ENCODE results near the gene EIF2S2. TPM values are rescaled to one million over a fixed set of nuclear protein-coding genes. Genes with fewer than 3 reads are reported as not detected.
A peak's percentile ranks its signal among the peaks of the same experiment; 100 is the strongest.

EIF2S2 gene
- total and polyA plus RNA-seq, 2 donors (not counting 1 experiment from before 2014, with no cell fraction given) = 11.3 to 26.4 TPM

GRCh38 chr20:34098570-34098969 lies 13.5 kb downstream of the EIF2S2 start:
- H3K79me2 ChIP-seq (ENCODE audit: control insufficient read depth, insufficient read depth, low read length) = peaks cover 22% of the 10 kb centered on the region
- H3K4me3 Mint-ChIP-seq = no peak overlapping the region
- peaks cover 10 to 83% of the 10 kb centered on the region in 2 experiments for H3K36me3 ChIP-seq (replicated peaks in 1 of 2; ENCODE audit: control extremely low read depth in 1 of 2, control insufficient read depth in 1 of 2, extremely low read depth in 1 of 2, insufficient read depth in 2 of 2, low read length in 1 of 2)
- H3K4me1 ChIP-seq (ENCODE audit: control insufficient read depth in 2 of 2, insufficient read depth in 2 of 2, low read length in 2 of 2) = no peaks in the 10 kb centered on the region
- no peak overlapping the region for H3K9ac ChIP-seq (ENCODE audit: low read length)
- no peaks in the 10 kb centered on the region for H3K27me3 Mint-ChIP-seq
- ChIA-PET POLR2A (no interaction called here), CTCF (no interaction called here)
- DNase-seq (no peak), ATAC-seq (ENCODE audit: low read depth) (no peak)
- H3K27ac Mint-ChIP-seq = no peak overlapping the region
- no peaks in the 10 kb centered on the region for H3K4me1 Mint-ChIP-seq
- WGBS (ENCODE audit: insufficient coverage) = 100% methylated on average over 1 of the region's 3 CpGs
- H3K9me3 ChIP-seq (ENCODE audit: control extremely low read depth in 1 of 3, control insufficient read depth in 2 of 3, insufficient read depth in 1 of 3, low read length in 2 of 3) = no peaks in the 10 kb centered on the region
- TF ChIP-seq EZH2 (IDR thresholded peaks at IDR 0.05; ENCODE audit: borderline replicate concordance, insufficient read depth, low read depth, low read length, poor library complexity, severe bottlenecking) = no peak
- TF ChIP-seq, protein P1, sequence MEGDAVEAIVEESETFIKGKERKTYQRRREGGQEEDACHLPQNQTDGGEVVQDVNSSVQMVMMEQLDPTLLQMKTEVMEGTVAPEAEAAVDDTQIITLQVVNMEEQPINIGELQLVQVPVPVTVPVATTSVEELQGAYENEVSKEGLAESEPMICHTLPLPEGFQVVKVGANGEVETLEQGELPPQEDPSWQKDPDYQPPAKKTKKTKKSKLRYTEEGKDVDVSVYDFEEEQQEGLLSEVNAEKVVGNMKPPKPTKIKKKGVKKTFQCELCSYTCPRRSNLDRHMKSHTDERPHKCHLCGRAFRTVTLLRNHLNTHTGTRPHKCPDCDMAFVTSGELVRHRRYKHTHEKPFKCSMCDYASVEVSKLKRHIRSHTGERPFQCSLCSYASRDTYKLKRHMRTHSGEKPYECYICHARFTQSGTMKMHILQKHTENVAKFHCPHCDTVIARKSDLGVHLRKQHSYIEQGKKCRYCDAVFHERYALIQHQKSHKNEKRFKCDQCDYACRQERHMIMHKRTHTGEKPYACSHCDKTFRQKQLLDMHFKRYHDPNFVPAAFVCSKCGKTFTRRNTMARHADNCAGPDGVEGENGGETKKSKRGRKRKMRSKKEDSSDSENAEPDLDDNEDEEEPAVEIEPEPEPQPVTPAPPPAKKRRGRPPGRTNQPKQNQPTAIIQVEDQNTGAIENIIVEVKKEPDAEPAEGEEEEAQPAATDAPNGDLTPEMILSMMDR (IDR thresholded peaks at IDR 0.05) = no peak
- H3K27ac ChIP-seq (ENCODE audit: low read length in 2 of 2) = no peak overlapping the region
- H2AFZ ChIP-seq (ENCODE audit: insufficient read depth, low read depth, low read length, poor library complexity, severe bottlenecking) = no peak overlapping the region
- no peaks in the 10 kb centered on the region for H3K9me3 Mint-ChIP-seq (ENCODE audit: insufficient read depth)
- no peaks in the 10 kb centered on the region for H3K27me3 ChIP-seq (replicated peaks in 1 of 4; ENCODE audit: control extremely low read depth in 1 of 4, control insufficient read depth in 3 of 4, insufficient read depth in 4 of 4, low read length in 3 of 4)
- no peak overlapping the region for H3K4me2 ChIP-seq (replicated peaks; ENCODE audit: low read depth, low read length, poor library complexity, severe bottlenecking)
- peaks cover 33% of the 10 kb centered on the region for H4K20me1 ChIP-seq (ENCODE audit: control insufficient read depth, insufficient read depth, low read length, poor library complexity, severe bottlenecking)
- H3K4me3 ChIP-seq (ENCODE audit: control extremely low read depth in 1 of 5, extremely low read depth in 1 of 5, insufficient read depth in 1 of 5, low read depth in 2 of 5, low read length in 4 of 5) = no peak overlapping the region
- intact Hi-C loops (cut with micrococcal nuclease) = no loop called here

- H3K9me3 Mint-ChIP-seq (ENCODE audit: insufficient read depth) = no peaks in the 10 kb centered on the region
- intact Hi-C loops (cut with micrococcal nuclease) = no loop called here
Measured at GRCh38 chr20:34096699-34097444, 15.2 kb downstream of the EIF2S2 start.

More at GRCh38 chr20:34096699-34097444, 15.2 kb downstream of the EIF2S2 start:
- H3K4me3 ChIP-seq (ENCODE audit: control extremely low read depth in 1 of 5, extremely low read depth in 1 of 5, insufficient read depth in 1 of 5, low read depth in 2 of 5, low read length in 4 of 5) = no peak overlapping the region
- ATAC-seq (ENCODE audit: low read depth) (no peak), DNase-seq (no peak)
- 90% methylated on average over 5 of the region's 9 CpGs for WGBS (ENCODE audit: insufficient coverage)
- ChIA-PET CTCF (no interaction called here), POLR2A (no interaction called here)
- Mint-ChIP-seq H3K27ac (peak overlapping the region; percentile 20), H3K27me3 (no peaks in the 10 kb centered on the region), H3K4me1 (no peaks in the 10 kb centered on the region), H3K4me3 (no peak overlapping the region)
- peaks cover 8% of the 10 kb centered on the region for H3K79me2 ChIP-seq (ENCODE audit: control insufficient read depth, insufficient read depth, low read length)
- H3K4me2 ChIP-seq (replicated peaks; ENCODE audit: low read depth, low read length, poor library complexity, severe bottlenecking) = no peak overlapping the region
- H3K27ac ChIP-seq (ENCODE audit: low read length in 2 of 2) = no peak overlapping the region
- H3K9me3 ChIP-seq (ENCODE audit: control extremely low read depth in 1 of 3, control insufficient read depth in 2 of 3, insufficient read depth in 1 of 3, low read length in 2 of 3) = no peaks in the 10 kb centered on the region
- no peak overlapping the region for H2AFZ ChIP-seq (ENCODE audit: insufficient read depth, low read depth, low read length, poor library complexity, severe bottlenecking)
- no peaks in the 10 kb centered on the region for H3K4me1 ChIP-seq (ENCODE audit: control insufficient read depth in 2 of 2, insufficient read depth in 2 of 2, low read length in 2 of 2)
- no peaks in the 10 kb centered on the region for H3K27me3 ChIP-seq (replicated peaks in 1 of 4; ENCODE audit: control extremely low read depth in 1 of 4, control insufficient read depth in 3 of 4, insufficient read depth in 4 of 4, low read length in 3 of 4)
- no peak overlapping the region for H3K9ac ChIP-seq (ENCODE audit: low read length)
- peaks cover 32% of the 10 kb centered on the region for H4K20me1 ChIP-seq (ENCODE audit: control insufficient read depth, insufficient read depth, low read length, poor library complexity, severe bottlenecking)
- peaks cover 18 to 83% of the 10 kb centered on the region in 2 experiments for H3K36me3 ChIP-seq (replicated peaks in 1 of 2; ENCODE audit: control extremely low read depth in 1 of 2, control insufficient read depth in 1 of 2, extremely low read depth in 1 of 2, insufficient read depth in 2 of 2, low read length in 1 of 2)
- TF ChIP-seq EZH2 (IDR thresholded peaks at IDR 0.05; ENCODE audit: borderline replicate concordance, insufficient read depth, low read depth, low read length, poor library complexity, severe bottlenecking) = no peak
- TF ChIP-seq, protein P1 (IDR thresholded peaks at IDR 0.05) = no peak
